ENCODE results near the gene GCNT4.
"Not testable (repeated sequence)": the region's sequence is repeated elsewhere in the genome, so short reads cannot be mapped to it uniquely, and the experiment has no call there.

The GCNT4 gene

GRCh38 chr5:75052192-75053053 lies at the start of gene GCNT4:
GCNT4 (minus strand) TSS chr5:75052558; CDS start chr5:75030037, 22,521 bp downstream.
- DNase-seq = peak; percentile 37

- not testable (repeated sequence) for DNase-seq
Observed at GRCh38 chr5:75095956-75096355, 43.6 kb upstream of the GCNT4 start.

GRCh38 chr5:75091597-75091996 lies 39.2 kb upstream of the GCNT4 start:
- no peak for DNase-seq

GRCh38 chr5:75089662-75090061 lies 37.3 kb upstream of the GCNT4 start:
- DNase-seq = no peak

GRCh38 chr5:75089137-75089536 lies 36.8 kb upstream of the GCNT4 start:
- DNase-seq = no peak

- DNase-seq = no peak
Observed at GRCh38 chr5:75088648-75089047, 36.3 kb upstream of the GCNT4 start.

- DNase-seq = no peak
Observed at GRCh38 chr5:75081510-75081909, 29.2 kb upstream of the GCNT4 start.

GRCh38 chr5:75079346-75079745 lies 27.0 kb upstream of the GCNT4 start:
- not testable (repeated sequence) for DNase-seq

- no peak for DNase-seq
Observed at GRCh38 chr5:75078027-75078426, 25.7 kb upstream of the GCNT4 start.

GRCh38 chr5:75072061-75072460 lies 19.7 kb upstream of the GCNT4 start:
- DNase-seq = no peak

GRCh38 chr5:75071100-75071499 lies 18.7 kb upstream of the GCNT4 start:
- no peak for DNase-seq

- DNase-seq = no peak
Observed at GRCh38 chr5:75067434-75067833, 15.1 kb upstream of the GCNT4 start.

- DNase-seq = no peak
Observed at GRCh38 chr5:75062925-75063531, 10.7 kb upstream of the GCNT4 start.

GRCh38 chr5:75059912-75060545 lies 7.7 kb upstream of the GCNT4 start:
- no peak for DNase-seq

GRCh38 chr5:75058986-75059535 lies 6.7 kb upstream of the GCNT4 start:
- DNase-seq = no peak

GRCh38 chr5:75057561-75057960 lies 5.2 kb upstream of the GCNT4 start:
- DNase-seq = no peak

- DNase-seq = peak; percentile 41
Observed at GRCh38 chr5:75055727-75056144, 3.4 kb upstream of the GCNT4 start.

GRCh38 chr5:75054134-75054930 lies 2.0 kb upstream of the GCNT4 start:
- DNase-seq = no peak

GRCh38 chr5:75053304-75054133 lies 1.2 kb upstream of the GCNT4 start:
- peak; percentile 40 for DNase-seq

- DNase-seq = peak; percentile 17
Observed at GRCh38 chr5:75053054-75053303, 621 bp upstream of the GCNT4 start.

GRCh38 chr5:75051217-75051751 lies 1.1 kb downstream of the GCNT4 start:
- DNase-seq = no peak

GRCh38 chr5:75050415-75050814 lies 1.9 kb downstream of the GCNT4 start:
- DNase-seq = no peak
